ENCODE measurements around the gene QRICH2. TPM values are rescaled to one million over a fixed set of nuclear protein-coding genes. Genes with fewer than 3 reads are reported as not detected.
"Not testable (repeated sequence)": the region's sequence is repeated elsewhere in the genome, so short reads cannot be mapped to it uniquely, and the experiment has no call there.

QRICH2 gene
- total RNA-seq, 1 donor from 2014 or later = 15.0 TPM

DNA sequence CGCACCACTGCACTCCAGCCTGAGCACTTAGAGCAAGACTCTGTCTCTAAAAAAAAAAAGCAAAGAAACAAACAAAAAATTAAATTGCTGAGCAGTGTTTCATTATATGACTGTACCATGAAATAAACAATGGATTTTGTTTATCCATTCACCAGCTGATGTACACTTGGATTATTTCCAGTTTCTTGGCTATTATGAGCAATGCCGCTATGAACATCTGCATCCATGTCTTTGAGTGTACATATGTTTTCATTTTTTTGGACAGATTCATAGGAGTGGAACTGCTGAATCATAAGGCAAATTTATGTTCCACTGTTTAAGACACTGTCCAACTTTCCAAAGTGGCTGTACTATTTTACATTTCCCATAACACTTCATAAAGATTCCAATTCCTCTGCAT lies 75.7 kb downstream of the QRICH2 start:
- Mint-ChIP-seq H3K36me3 (ENCODE audit: low read depth, unreplicated experiment) (no peaks in the 10 kb centered on the region), H3K27me3 (ENCODE audit: unreplicated experiment) (peaks cover 1% of the 10 kb centered on the region), H3K27ac (ENCODE audit: unreplicated experiment) (no peak overlapping the region), H3K4me1 (ENCODE audit: unreplicated experiment) (peaks cover 2% of the 10 kb centered on the region), H3K9me3 (ENCODE audit: unreplicated experiment) (no peaks in the 10 kb centered on the region), H3K4me3 (ENCODE audit: unreplicated experiment) (no peak overlapping the region)
- TF ChIP-seq, protein P1, sequence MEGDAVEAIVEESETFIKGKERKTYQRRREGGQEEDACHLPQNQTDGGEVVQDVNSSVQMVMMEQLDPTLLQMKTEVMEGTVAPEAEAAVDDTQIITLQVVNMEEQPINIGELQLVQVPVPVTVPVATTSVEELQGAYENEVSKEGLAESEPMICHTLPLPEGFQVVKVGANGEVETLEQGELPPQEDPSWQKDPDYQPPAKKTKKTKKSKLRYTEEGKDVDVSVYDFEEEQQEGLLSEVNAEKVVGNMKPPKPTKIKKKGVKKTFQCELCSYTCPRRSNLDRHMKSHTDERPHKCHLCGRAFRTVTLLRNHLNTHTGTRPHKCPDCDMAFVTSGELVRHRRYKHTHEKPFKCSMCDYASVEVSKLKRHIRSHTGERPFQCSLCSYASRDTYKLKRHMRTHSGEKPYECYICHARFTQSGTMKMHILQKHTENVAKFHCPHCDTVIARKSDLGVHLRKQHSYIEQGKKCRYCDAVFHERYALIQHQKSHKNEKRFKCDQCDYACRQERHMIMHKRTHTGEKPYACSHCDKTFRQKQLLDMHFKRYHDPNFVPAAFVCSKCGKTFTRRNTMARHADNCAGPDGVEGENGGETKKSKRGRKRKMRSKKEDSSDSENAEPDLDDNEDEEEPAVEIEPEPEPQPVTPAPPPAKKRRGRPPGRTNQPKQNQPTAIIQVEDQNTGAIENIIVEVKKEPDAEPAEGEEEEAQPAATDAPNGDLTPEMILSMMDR (IDR thresholded peaks at IDR 0.05; ENCODE audit: unreplicated experiment) = no peak
- DNase-seq (ENCODE audit: low spot score) = no peak

DNA sequence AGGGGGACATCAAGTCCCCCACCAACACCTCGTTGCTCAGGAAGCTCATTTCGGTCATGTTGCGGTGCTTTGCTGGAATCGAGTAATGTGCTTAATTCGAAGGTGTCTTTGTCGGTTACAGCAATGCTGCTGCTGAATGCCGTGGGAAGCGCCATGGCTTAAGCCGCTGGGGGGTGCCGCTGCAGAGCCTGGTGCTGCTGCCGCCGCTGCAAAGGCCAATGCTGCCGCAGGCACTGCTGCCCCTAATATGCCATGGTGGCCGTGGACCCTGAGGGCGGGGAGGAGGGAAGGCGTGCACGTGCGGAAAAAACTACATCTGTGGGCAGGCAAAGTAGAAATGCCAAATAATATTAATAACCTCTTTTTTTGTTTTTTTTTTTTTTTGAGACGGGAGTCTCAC lies 81.3 kb downstream of the QRICH2 start:
- not testable (repeated sequence) for H3K27ac Mint-ChIP-seq (ENCODE audit: unreplicated experiment); H3K36me3 Mint-ChIP-seq (ENCODE audit: low read depth, unreplicated experiment); DNase-seq (ENCODE audit: low spot score); H3K4me1 Mint-ChIP-seq (ENCODE audit: unreplicated experiment); H3K27me3 Mint-ChIP-seq (ENCODE audit: unreplicated experiment); H3K9me3 Mint-ChIP-seq (ENCODE audit: unreplicated experiment); H3K4me3 Mint-ChIP-seq (ENCODE audit: unreplicated experiment)

DNA sequence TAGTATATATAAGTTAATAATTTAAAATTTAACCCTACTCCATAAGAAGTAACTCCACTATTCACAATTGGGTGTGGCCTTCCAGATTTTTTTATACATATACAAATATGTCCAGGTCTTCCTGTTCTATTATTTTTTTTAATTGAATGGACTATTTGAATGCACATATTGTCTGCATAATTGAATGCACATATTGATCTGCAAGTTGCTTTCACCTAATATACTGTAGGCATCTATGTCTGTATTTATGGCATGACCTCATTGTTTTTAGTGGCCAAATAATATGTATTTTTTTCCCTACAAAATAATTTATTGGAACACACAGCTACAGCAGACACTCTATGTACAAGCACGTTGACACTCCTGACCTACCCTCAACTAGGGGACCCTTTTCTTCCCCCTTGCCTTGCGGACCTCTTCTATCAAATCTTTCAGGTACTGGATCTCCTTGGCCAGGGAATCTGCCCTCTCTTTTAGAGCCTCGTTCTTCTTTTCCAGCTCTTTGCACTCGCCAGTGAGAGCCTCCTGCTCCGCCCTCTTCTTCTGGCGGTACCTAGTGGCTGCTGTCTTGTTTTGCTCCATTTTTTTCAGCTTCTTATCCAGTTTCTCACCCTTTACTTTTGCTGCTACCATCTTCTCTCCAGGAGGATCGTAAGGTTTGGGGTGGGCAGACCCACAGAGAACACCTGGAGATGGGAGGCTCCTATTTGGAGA lies 82.5 kb downstream of the QRICH2 start:
- H3K27me3 Mint-ChIP-seq (ENCODE audit: unreplicated experiment); H3K9me3 Mint-ChIP-seq (ENCODE audit: unreplicated experiment); DNase-seq (ENCODE audit: low spot score); H3K27ac Mint-ChIP-seq (ENCODE audit: unreplicated experiment); H3K4me3 Mint-ChIP-seq (ENCODE audit: unreplicated experiment); H3K36me3 Mint-ChIP-seq (ENCODE audit: low read depth, unreplicated experiment); H3K4me1 Mint-ChIP-seq (ENCODE audit: unreplicated experiment): not testable (repeated sequence)

Other genes with a start within 250 kb of the QRICH2 start
- gene SRP68, start 235.8 kb downstream of the QRICH2 start, total RNA-seq (ENCODE audit: unreplicated experiment) = 62.6 TPM
- not detected for gene GALR2, start 233.5 kb downstream of the QRICH2 start, total RNA-seq (ENCODE audit: unreplicated experiment)
- not detected for gene ZACN, start 229.1 kb downstream of the QRICH2 start, total RNA-seq (ENCODE audit: unreplicated experiment)
- gene EXOC7, start 204.5 kb downstream of the QRICH2 start, total RNA-seq (ENCODE audit: unreplicated experiment) = 183 TPM
- gene FOXJ1, start 167.0 kb downstream of the QRICH2 start, total RNA-seq (ENCODE audit: unreplicated experiment) = 2.1 TPM
- 18.7 TPM for gene RNF157, start 67.8 kb downstream of the QRICH2 start, total RNA-seq (ENCODE audit: unreplicated experiment)
- gene UBALD2, start 42.9 kb downstream of the QRICH2 start, total RNA-seq (ENCODE audit: unreplicated experiment) = 90.4 TPM
- gene PRPSAP1, start 45.6 kb upstream of the QRICH2 start, total RNA-seq (ENCODE audit: unreplicated experiment) = 136 TPM
- 15.4 TPM for gene SPHK1, start 76.3 kb upstream of the QRICH2 start, total RNA-seq (ENCODE audit: unreplicated experiment)
- 49.0 TPM for gene UBE2O, start 144.9 kb upstream of the QRICH2 start, total RNA-seq (ENCODE audit: unreplicated experiment)
- not detected for gene AANAT, start 159.3 kb upstream of the QRICH2 start, total RNA-seq (ENCODE audit: unreplicated experiment)
- 39.3 TPM for gene RHBDF2, start 193.1 kb upstream of the QRICH2 start, total RNA-seq (ENCODE audit: unreplicated experiment)
- 0.51 TPM for gene CYGB, start 229.4 kb upstream of the QRICH2 start, total RNA-seq (ENCODE audit: unreplicated experiment)
- 0.54 TPM for gene PRCD, start 231.8 kb upstream of the QRICH2 start, total RNA-seq (ENCODE audit: unreplicated experiment)